ENCODE measurements around the gene TBATA. TPM values are rescaled to one million over a fixed set of nuclear protein-coding genes. Genes with fewer than 3 reads are reported as not detected.

Gene TBATA
- total and polyA plus RNA-seq, 10 donors, result 0.45 to 2.9 (median 0.63) TPM; not detected in 2

DNA sequence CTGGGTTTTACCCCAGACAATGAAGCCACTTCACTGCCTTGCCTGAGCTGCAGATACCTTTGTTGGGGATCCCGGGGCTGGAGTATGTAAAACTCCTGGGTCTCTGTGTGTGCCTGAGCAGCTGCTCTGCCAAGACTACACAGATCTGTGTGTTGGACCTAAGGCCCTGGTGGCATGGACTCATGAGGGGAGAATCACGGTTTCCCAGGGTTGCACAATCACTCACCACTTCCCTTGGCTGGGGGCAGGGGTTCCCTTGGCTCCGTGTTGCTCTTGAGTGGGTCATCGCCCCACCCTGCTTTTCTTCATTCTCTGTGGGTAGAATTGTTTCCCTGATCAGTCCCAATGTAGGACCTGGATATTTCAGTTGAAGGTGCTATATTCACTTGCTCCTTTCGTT is 13.9 kb upstream of the TBATA start:
- intact Hi-C loops (cut with DNase I; ENCODE audit: low total_unique reads), result no loop called here
- WGBS, 5 donors, result 52 to 69% (median 62%) methylated on average over 5 of the region's 5 CpGs
- Histone ChIP-seq H3K4me1 (no peaks in the 10 kb centered on the region), H3K9me3 (no peaks in the 10 kb centered on the region), H3K27ac (no peak overlapping the region), H3K27me3 (replicated peaks in 1 of 7) (peaks cover 0 to 13% (median 0%) of the 10 kb centered on the region in 7 donors), H3K4me3 (no peak overlapping the region), H3K36me3 (no peaks in the 10 kb centered on the region)
- no peak for TF ChIP-seq POLR2AphosphoS5 (IDR thresholded peaks at IDR 0.05)
- no peak for TF ChIP-seq POLR2A (IDR thresholded peaks at IDR 0.05)
- no peak for TF ChIP-seq CTCF (IDR thresholded peaks at IDR 0.05 in 8 of 11, conservative IDR thresholded peaks at IDR 0.05 in 3 of 11)
- DNase-seq, result no peak

DNA sequence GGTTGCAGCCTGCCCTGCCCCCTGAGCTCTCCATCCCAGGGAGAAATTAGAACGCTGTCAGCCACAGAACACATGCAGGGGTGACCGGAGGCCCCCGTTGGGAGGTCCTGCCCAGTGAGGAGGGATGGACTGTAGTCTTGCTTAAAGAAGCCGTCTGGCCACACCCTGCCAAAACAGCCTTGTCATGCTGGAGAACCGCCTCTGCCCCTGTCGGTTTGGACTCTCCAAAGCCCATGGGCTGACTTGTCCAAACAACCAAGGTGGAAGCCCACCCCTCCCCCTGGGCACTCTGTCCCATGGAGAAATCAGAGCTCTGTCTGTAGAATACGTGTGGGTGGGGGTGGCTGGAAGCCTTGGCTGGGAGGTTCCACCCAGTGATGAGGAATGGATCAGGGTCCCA is 12.7 kb upstream of the TBATA start:
- no peaks in the 10 kb centered on the region for H3K9me3 ChIP-seq
- no peaks in the 10 kb centered on the region for H3K4me1 ChIP-seq
- WGBS, 5 donors, result 73 to 91% (median 83%) methylated on average over 6 to 7 of the region's 7 CpGs
- no peaks in the 10 kb centered on the region for H3K36me3 ChIP-seq
- H3K4me3 ChIP-seq, result no peak overlapping the region
- no peak for TF ChIP-seq POLR2A (IDR thresholded peaks at IDR 0.05)
- no peak for TF ChIP-seq POLR2AphosphoS5 (IDR thresholded peaks at IDR 0.05)
- TF ChIP-seq CTCF (IDR thresholded peaks at IDR 0.05 in 8 of 11, conservative IDR thresholded peaks at IDR 0.05 in 3 of 11), result no peak
- intact Hi-C loops (cut with DNase I; ENCODE audit: low total_unique reads), result no loop called here
- DNase-seq, result no peak
- H3K27ac ChIP-seq, result no peak overlapping the region
- peaks cover 0 to 13% (median 0%) of the 10 kb centered on the region in 7 donors for H3K27me3 ChIP-seq (replicated peaks in 1 of 7)

DNA sequence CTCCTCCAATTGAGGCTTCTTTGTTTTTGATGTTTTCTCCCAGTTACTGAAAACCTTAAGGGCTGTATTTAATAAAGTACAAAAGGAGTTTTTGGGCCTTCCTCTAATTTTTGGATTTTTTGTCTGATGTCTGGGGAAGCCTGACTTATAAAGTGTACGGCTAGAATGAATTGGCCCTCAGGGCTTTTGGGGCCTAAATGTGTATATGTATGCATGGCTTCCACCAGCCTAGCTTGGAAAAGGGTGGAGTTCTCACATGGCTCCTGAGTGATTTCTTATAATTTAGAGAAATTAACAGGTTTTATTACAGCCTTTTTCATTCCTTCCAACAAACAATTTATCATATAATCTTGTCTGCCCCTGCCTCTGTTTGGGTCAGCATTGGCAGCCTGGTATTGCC is 10.4 kb upstream of the TBATA start:
- H3K9me3 ChIP-seq, result no peaks in the 10 kb centered on the region
- H3K4me1 ChIP-seq, result no peaks in the 10 kb centered on the region
- 93 to 100% (median 97%) methylated on average over 1 of the region's 1 CpG for WGBS, 5 donors
- H3K27me3 ChIP-seq (replicated peaks in 1 of 7), result peaks cover 0 to 13% (median 0%) of the 10 kb centered on the region in 7 donors
- intact Hi-C loops (cut with DNase I; ENCODE audit: low total_unique reads), result no loop called here
- no peak overlapping the region for H3K27ac ChIP-seq
- no peak for DNase-seq
- TF ChIP-seq POLR2A (IDR thresholded peaks at IDR 0.05), result no peak
- TF ChIP-seq POLR2AphosphoS5 (IDR thresholded peaks at IDR 0.05), result no peak
- no peak for TF ChIP-seq CTCF (IDR thresholded peaks at IDR 0.05 in 8 of 11, conservative IDR thresholded peaks at IDR 0.05 in 3 of 11)
- H3K36me3 ChIP-seq, result no peaks in the 10 kb centered on the region
- no peak overlapping the region for H3K4me3 ChIP-seq

DNA sequence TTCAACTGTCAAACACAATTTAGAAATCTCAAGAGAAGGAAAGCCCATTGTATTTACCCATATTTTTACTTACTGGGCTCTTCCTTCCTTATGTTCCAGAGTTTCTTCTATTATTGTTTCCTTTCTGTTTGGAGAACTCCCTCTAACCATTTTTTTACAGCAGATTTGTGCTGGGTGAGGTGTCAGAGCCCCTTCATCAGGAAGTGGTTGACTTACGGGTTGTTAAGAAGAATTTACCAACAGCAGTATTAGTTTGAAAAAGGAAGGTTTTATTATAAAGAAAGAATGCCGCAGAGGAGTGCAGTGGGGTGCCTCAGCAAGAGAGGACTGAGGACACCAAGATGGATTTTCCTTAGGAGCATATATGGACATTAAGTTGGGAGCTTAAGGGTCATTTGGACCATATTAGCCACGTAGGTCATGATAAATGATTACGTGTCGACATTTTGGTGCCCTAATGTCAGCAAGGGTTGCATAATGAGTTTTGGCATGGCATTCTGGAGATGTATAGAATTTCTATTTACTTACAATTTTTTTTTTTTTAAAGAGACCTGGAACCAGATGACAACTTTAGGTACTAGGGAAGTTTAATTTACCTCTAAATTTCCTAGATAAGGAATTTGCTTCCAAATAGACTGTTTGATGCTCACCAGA is 6.3 kb upstream of the TBATA start:
- no peak for DNase-seq
- Histone ChIP-seq H3K36me3 (no peaks in the 10 kb centered on the region), H3K9me3 (peaks cover 0 to 5% (median 0%) of the 10 kb centered on the region in 8 donors), H3K27ac (no peak overlapping the region), H3K27me3 (replicated peaks in 1 of 7) (no peaks in the 10 kb centered on the region), H3K4me3 (no peak overlapping the region), H3K4me1 (no peaks in the 10 kb centered on the region)
- whole genome bisulfite sequencing, 5 donors, result 28 to 54% (median 45%) methylated on average over 5 of the region's 5 CpGs
- intact Hi-C loops (cut with DNase I; ENCODE audit: low total_unique reads), result no loop called here
- TF ChIP-seq POLR2AphosphoS5 (IDR thresholded peaks at IDR 0.05) (no peak), CTCF (IDR thresholded peaks at IDR 0.05 in 8 of 11, conservative IDR thresholded peaks at IDR 0.05 in 3 of 11) (no peak), POLR2A (IDR thresholded peaks at IDR 0.05) (no peak)

Data from spleen (tissue), 11 donors.